Naive thymus-derived CD4-positive, alpha-beta T cell (primary cell): ENCODE results near the gene IVL. TPM values are rescaled to one million over a fixed set of nuclear protein-coding genes. Genes with fewer than 3 reads are reported as not detected.

Experiments
- ATAC-seq: fragments of 150-1000 bp; cut with Tn5 transposase; 2 replicates; pipeline ENCODE4 v1.10.0; 2021; ENCODE audit warnings: mild to moderate bottlenecking, moderate library complexity
- CTCF ChIA-PET: fragments of 350-600 bp; sonication (Branson Sonifier 250); formaldehyde crosslinking; loops from one replicate; lab custom pipeline; 2021; ENCODE audit warnings: antibody characterized with exemption; lab: Charles Lee
- POLR2A ChIA-PET: fragments of 350-600 bp; sonication (Branson Sonifier 250); formaldehyde crosslinking; loops from one replicate; lab custom pipeline; 2021; ENCODE audit warnings: antibody characterized with exemption, inconsistent platforms; lab: Charles Lee
- DNase-seq, 9 donors: peaks; one replicate each; pipeline versions ENCODE4 v3.0.0 to v3.0.0-alpha.2; 2020 to 2022; ENCODE audit warnings: mixed read lengths in 1 of 9
- H3K27ac ChIP-seq: one replicate; pipeline ENCODE4 v1.7.0; 2013; ENCODE audit warnings: mild to moderate bottlenecking, low read depth, low read length, moderate library complexity
- H3K27me3 ChIP-seq, 2 donors: one replicate each; pipeline ENCODE4 v1.7.0; 2013; ENCODE audit warnings: low read length in 2 of 2, mild to moderate bottlenecking in 2 of 2, moderate library complexity in 2 of 2; ENCODE audit not compliant: control insufficient read depth in 2 of 2, insufficient read depth in 2 of 2
- H3K36me3 ChIP-seq, 3 experiments: 1 replicate in 2 of 3; 2 replicates in 1 of 3; pipeline ENCODE4 v1.7.0; 2013; ENCODE audit warnings: low read length in 3 of 3, mild to moderate bottlenecking in 3 of 3, moderate library complexity in 1 of 3; ENCODE audit not compliant: insufficient read depth in 3 of 3, control insufficient read depth in 2 of 3
- H3K4me1 ChIP-seq, 2 donors: one replicate each; pipeline ENCODE4 v1.7.0; 2013; ENCODE audit warnings: low read length in 2 of 2, mild to moderate bottlenecking in 2 of 2, moderate library complexity in 1 of 2; ENCODE audit not compliant: control insufficient read depth in 2 of 2, insufficient read depth in 2 of 2
- H3K4me3 ChIP-seq: 2 replicates; pipeline ENCODE4 v1.7.0; 2013; ENCODE audit warnings: mild to moderate bottlenecking, low read length
- H3K9me3 ChIP-seq, 3 experiments: 1 replicate in 2 of 3; 2 replicates in 1 of 3; pipeline ENCODE4 v1.7.0; 2013; ENCODE audit warnings: low read length in 3 of 3; ENCODE audit not compliant: control insufficient read depth in 2 of 3
- H3K27ac Mint-ChIP-seq, 9 donors: one replicate each; pipeline ENCODE4 v1.8.0; 2020 to 2022; ENCODE audit warnings: mixed read lengths in 9 of 9, mild to moderate bottlenecking in 8 of 9, moderate library complexity in 5 of 9, inconsistent platforms in 2 of 9
- H3K27me3 Mint-ChIP-seq, 5 donors: one replicate each; pipeline ENCODE4 v1.8.0; 2021 to 2022; ENCODE audit warnings: mixed read lengths in 5 of 5, mild to moderate bottlenecking in 1 of 5
- H3K36me3 Mint-ChIP-seq, 5 donors: one replicate each; pipeline ENCODE4 v1.8.0; 2020 to 2022; ENCODE audit warnings: mixed read lengths in 5 of 5, mild to moderate bottlenecking in 3 of 5, inconsistent platforms in 1 of 5
- H3K4me1 Mint-ChIP-seq, 7 donors: one replicate each; pipeline ENCODE4 v1.8.0; 2020 to 2022; ENCODE audit warnings: mixed read lengths in 7 of 7, mild to moderate bottlenecking in 3 of 7, inconsistent platforms in 1 of 7
- H3K4me3 Mint-ChIP-seq, 10 donors: one replicate each; pipeline ENCODE4 v1.8.0; 2020 to 2022; ENCODE audit warnings: mild to moderate bottlenecking in 10 of 10, mixed read lengths in 10 of 10, moderate library complexity in 6 of 10, inconsistent platforms in 2 of 10
- H3K9me3 Mint-ChIP-seq, 11 donors: one replicate each; pipeline ENCODE4 v1.8.0; 2020 to 2022; ENCODE audit warnings: mixed read lengths in 11 of 11, mild to moderate bottlenecking in 4 of 11, inconsistent platforms in 1 of 11, moderate library complexity in 1 of 11
- intact Hi-C, 2 donors: fragments of 100-400 bp; cut with micrococcal nuclease; formaldehyde crosslinking; loops; one replicate each; pipeline ENCODE4 v1.15.1; 2023
- polyA plus RNA-seq, 2 donors: library from polyadenylated mRNA; unstranded; fragments of 300-500 nt; fragmentation: Illumina TruSeq; gene quantifications; one replicate each; pipeline ENCODE4 v1.2.3, GENCODE V29; 2021
- total RNA-seq, 6 experiments: library from RNA in 5 of 6; stranded (reverse) in 5 of 6; gene quantifications; 1 replicate in 5 of 6; 2 replicates in 1 of 6; pipeline ENCODE4 v1.2.3 and lab custom pipeline; 2021 to 2026

IVL gene
- total and polyA plus RNA-seq, 7 experiments from 2014 or later: not detected

DNA sequence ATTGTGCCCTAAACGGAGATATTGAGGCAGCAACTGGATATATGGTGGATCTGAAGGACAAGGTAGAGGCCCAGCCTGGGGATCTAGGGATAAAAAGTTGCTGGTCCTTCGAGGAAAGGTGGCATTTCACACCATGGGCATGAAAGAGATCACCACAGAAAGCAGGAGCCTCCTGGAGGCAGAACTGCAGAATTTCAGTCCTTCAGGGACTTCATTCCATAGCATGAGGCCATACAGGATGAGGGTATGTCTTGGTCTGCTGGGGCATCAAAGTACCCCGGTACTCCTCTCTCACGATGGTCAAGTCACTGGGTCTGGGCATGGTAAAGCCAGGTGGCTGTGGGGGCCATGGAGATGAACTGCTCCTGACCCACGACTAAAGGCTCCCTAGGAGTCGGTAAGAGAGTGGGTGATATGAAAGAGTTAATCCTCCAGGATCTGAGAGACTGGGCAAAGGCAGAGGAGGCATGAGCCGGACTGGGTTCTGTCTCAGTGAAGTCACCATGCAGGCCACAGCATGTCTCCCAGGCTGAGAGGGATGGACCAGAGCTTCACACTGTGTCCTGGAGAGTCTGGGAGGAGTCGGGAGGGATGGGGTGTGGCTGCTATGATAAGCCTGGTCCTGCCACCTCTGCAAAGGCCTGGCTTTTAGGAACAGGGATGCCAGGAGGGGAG is 32.8 kb downstream of the IVL start:
- Histone ChIP-seq H3K27me3 (no peaks in the 10 kb centered on the region), H3K9me3 (no peaks in the 10 kb centered on the region), H3K27ac (no peak overlapping the region), H3K4me1 (no peaks in the 10 kb centered on the region), H3K36me3 (no peaks in the 10 kb centered on the region), H3K4me3 (no peak overlapping the region)
- ChIA-PET POLR2A (no interaction called here), CTCF (no interaction called here)
- Mint-ChIP-seq H3K27me3 (peaks cover 2 to 19% (median 14%) of the 10 kb centered on the region in 5 donors), H3K36me3 (no peaks in the 10 kb centered on the region), H3K4me3 (no peak overlapping the region), H3K9me3 (peaks cover 0 to 5% (median 0%) of the 10 kb centered on the region in 11 donors), H3K4me1 (no peaks in the 10 kb centered on the region), H3K27ac (no peak overlapping the region)
- ATAC-seq (no peak), DNase-seq (no peak)
- intact Hi-C loops: no loop called here

DNA sequence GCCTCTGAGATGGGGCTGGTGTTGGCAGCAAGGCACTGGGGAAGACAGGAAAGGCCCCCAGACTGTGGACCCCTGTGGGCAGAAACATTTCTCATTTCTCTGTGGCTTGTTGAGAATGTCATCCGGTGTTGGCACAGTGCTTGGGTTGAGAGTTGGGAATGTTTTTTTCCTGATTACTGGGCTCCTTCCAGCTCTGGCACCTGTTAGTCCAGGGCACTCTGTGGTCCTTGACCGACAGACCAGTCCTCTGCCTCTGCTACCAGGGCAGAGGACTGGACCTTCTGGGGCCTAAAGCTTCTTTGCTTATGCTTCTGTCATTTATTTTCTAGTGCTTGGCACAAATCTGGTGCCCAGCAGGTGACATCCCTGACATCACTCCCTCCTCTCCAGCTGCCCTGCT is 33.8 kb downstream of the IVL start:
- Histone ChIP-seq H3K4me1 (no peaks in the 10 kb centered on the region), H3K36me3 (no peaks in the 10 kb centered on the region), H3K4me3 (no peak overlapping the region), H3K27ac (no peak overlapping the region), H3K9me3 (no peaks in the 10 kb centered on the region), H3K27me3 (no peaks in the 10 kb centered on the region)
- intact Hi-C loops: no loop called here
- ATAC-seq (no peak), DNase-seq (no peak)
- H3K36me3 Mint-ChIP-seq: no peaks in the 10 kb centered on the region
- peaks cover 2 to 23% (median 12%) of the 10 kb centered on the region in 5 donors for H3K27me3 Mint-ChIP-seq
- H3K4me3 Mint-ChIP-seq: no peak overlapping the region
- H3K27ac Mint-ChIP-seq: no peak overlapping the region
- no peaks in the 10 kb centered on the region for H3K4me1 Mint-ChIP-seq
- H3K9me3 Mint-ChIP-seq: peaks cover 0 to 5% (median 0%) of the 10 kb centered on the region in 11 donors
- POLR2A ChIA-PET: no interaction called here
- CTCF ChIA-PET: no interaction called here

DNA sequence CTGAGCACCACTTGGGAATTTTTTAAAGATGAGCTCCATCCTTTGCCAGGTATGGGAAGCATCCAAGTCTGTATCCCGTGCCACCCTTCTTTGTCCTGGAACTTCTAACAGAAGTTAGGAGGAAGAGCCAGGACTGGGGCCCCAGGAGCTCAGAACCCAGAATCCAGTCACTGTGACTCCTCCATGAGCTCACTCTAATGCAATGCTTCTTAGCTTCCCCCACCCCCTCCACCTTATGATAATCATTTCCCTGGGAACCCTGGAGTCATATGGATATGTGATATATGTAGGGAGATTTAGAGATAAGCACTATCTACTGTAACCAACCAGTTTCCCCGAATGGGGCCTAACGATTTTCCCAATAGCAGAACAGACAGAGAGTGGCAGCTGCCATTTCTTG is 37.9 kb downstream of the IVL start:
- CTCF ChIA-PET: no interaction called here
- no peak overlapping the region for H3K4me3 Mint-ChIP-seq
- Histone ChIP-seq H3K27ac (no peak overlapping the region), H3K4me1 (no peaks in the 10 kb centered on the region), H3K27me3 (no peaks in the 10 kb centered on the region), H3K9me3 (no peaks in the 10 kb centered on the region), H3K4me3 (no peak overlapping the region), H3K36me3 (no peaks in the 10 kb centered on the region)
- peaks cover 0 to 25% (median 12%) of the 10 kb centered on the region in 5 donors for H3K27me3 Mint-ChIP-seq
- no peaks in the 10 kb centered on the region for H3K36me3 Mint-ChIP-seq
- intact Hi-C loops: no loop called here
- H3K9me3 Mint-ChIP-seq: peaks cover 0 to 6% (median 0%) of the 10 kb centered on the region in 11 donors
- H3K27ac Mint-ChIP-seq: no peak overlapping the region
- DNase-seq (no peak), ATAC-seq (no peak)
- H3K4me1 Mint-ChIP-seq: no peaks in the 10 kb centered on the region
- POLR2A ChIA-PET: no interaction called here

DNA sequence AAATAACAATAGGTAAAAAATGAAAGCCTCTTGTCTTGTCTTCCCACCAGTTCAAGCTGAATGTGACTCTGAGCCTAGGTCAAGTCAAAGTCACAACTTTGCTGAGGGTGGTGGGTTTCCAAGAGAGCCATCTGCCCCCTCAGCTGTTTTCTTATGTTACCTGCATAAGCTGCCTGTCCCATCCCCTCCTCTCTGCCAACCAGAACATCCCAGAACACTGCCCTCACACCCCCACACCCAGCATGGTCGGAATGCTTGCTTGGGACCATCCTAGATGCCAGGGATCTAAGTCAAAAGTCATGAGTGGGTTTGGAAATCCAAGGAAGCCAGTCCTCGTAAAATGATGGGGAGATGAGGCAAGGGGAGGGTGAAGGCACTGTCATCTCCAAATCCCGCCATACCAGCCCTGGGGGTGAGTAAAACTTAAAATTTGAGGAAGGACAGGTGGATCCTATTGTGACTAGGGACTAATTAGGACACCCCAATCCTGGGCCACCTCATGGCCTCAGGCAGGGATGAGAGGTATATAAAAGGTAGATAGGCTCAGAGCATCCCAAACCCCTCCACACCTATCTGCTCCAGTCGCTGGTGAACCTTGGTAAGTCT is 38.4 kb downstream of the IVL start, which contains the start of gene SPRR5:
Gene SPRR5 (plus strand): TSS at position 556 of the 606 bp plus-strand sequence. CDS start 1,349 bp downstream, outside the sequence.
- ATAC-seq (no peak), DNase-seq (no peak)
- intact Hi-C loops: no loop called here
- CTCF ChIA-PET: no interaction called here
- Mint-ChIP-seq H3K9me3 (peaks cover 0 to 6% (median 0%) of the 10 kb centered on the region in 11 donors), H3K27me3 (peaks cover 0 to 28% (median 12%) of the 10 kb centered on the region in 5 donors), H3K36me3 (no peaks in the 10 kb centered on the region), H3K4me3 (no peak within 1 kb of the TSS), H3K4me1 (no peaks in the 10 kb centered on the region), H3K27ac (no peak within 1 kb of the TSS)
- no peaks in the 10 kb centered on the region for H3K4me1 ChIP-seq
- no peaks in the 10 kb centered on the region for H3K36me3 ChIP-seq
- no peaks in the 10 kb centered on the region for H3K27me3 ChIP-seq
- H3K4me3 ChIP-seq: no peak within 1 kb of the TSS
- POLR2A ChIA-PET: no interaction called here
- no peaks in the 10 kb centered on the region for H3K9me3 ChIP-seq
- H3K27ac ChIP-seq: no peak within 1 kb of the TSS

DNA sequence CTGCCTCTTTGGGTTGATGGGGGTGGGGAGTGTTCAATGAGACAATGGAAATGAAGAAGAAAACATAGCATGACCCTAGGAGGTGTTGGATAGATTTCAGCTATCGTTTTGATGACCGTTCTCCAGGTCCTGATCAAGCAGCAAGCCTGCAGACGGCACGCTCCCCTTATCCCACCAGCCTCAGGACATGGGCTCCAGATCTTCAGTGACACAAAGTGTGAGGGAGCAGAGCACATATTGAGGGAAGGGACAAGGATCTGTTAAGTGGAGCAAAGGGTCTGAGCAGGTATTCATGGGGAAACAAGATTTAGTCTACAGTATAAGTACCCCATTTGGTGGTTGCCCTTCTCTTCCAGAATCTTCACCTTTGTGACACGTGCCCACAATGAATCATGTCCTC is 43.4 kb downstream of the IVL start:
- peaks cover 0 to 2% (median 0%) of the 10 kb centered on the region in 7 donors for H3K4me1 Mint-ChIP-seq
- ChIA-PET POLR2A (no interaction called here), CTCF (no interaction called here)
- no peak overlapping the region for H3K4me3 ChIP-seq
- no peak overlapping the region for H3K27ac Mint-ChIP-seq
- DNase-seq: no peak
- no peak overlapping the region for H3K4me3 Mint-ChIP-seq
- H3K9me3 ChIP-seq: no peaks in the 10 kb centered on the region
- H3K27me3 ChIP-seq: no peaks in the 10 kb centered on the region
- H3K36me3 ChIP-seq: no peaks in the 10 kb centered on the region
- intact Hi-C loops: no loop called here
- H3K9me3 Mint-ChIP-seq: peaks cover 0 to 4% (median 0%) of the 10 kb centered on the region in 11 donors
- ATAC-seq: no peak
- H3K27ac ChIP-seq: no peak overlapping the region
- H3K4me1 ChIP-seq: no peaks in the 10 kb centered on the region
- H3K36me3 Mint-ChIP-seq: no peaks in the 10 kb centered on the region
- H3K27me3 Mint-ChIP-seq: peaks cover 0 to 32% (median 29%) of the 10 kb centered on the region in 5 donors

DNA sequence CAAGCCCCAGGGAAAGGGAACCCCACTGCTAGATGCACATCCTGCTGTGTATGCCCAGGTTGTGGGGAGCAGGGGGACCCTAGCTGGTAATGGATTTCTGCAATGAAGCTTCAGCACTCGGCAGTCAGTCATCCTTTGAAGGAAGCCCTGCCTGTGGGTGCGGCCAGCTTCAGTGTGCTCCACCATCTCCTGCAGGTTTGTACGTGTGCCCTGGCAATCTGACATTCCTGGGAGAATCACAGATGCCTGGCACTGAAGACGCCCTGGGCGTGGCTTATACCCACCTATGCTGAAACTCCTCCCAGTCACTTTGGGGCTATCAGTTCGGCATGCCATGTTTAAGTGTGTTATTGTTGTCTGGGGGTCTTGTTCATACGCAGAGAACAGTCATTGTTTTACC is 45.4 kb downstream of the IVL start:
- Mint-ChIP-seq H3K9me3 (no peaks in the 10 kb centered on the region), H3K36me3 (no peaks in the 10 kb centered on the region), H3K27ac (no peak overlapping the region), H3K4me3 (no peak overlapping the region), H3K27me3 (peaks cover 0 to 28% (median 24%) of the 10 kb centered on the region in 5 donors), H3K4me1 (peaks cover 0 to 2% (median 0%) of the 10 kb centered on the region in 7 donors)
- ChIA-PET POLR2A (no interaction called here), CTCF (no interaction called here)
- no peak for DNase-seq
- H3K4me1 ChIP-seq: no peaks in the 10 kb centered on the region
- no peak overlapping the region for H3K4me3 ChIP-seq
- intact Hi-C loops: no loop called here
- H3K36me3 ChIP-seq: no peaks in the 10 kb centered on the region
- H3K27me3 ChIP-seq: no peaks in the 10 kb centered on the region
- no peaks in the 10 kb centered on the region for H3K9me3 ChIP-seq
- ATAC-seq: no peak
- no peak overlapping the region for H3K27ac ChIP-seq

DNA sequence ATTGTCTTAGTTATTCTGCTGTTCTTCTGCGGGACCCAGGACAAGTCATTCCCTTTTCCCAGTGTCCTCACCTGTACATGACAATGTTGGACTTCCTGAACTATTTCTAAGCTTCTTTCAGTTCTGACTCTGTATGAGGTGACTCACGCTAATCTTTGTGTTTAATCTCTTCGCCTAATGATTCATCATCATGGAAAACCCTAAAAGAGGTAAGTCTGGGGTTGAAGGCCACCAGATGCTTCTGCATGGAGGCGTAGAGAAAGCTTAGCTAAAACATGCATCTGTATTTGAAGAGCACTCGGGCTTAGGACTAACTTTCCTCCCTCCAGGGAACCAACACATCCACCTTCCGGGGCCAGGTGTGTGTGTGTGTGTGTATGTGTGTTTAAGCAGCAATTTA is 46.1 kb downstream of the IVL start:
- Mint-ChIP-seq H3K36me3 (no peaks in the 10 kb centered on the region), H3K27ac (no peak overlapping the region), H3K4me1 (peaks cover 0 to 2% (median 0%) of the 10 kb centered on the region in 7 donors), H3K4me3 (no peak overlapping the region), H3K9me3 (no peaks in the 10 kb centered on the region), H3K27me3 (peaks cover 0 to 28% (median 24%) of the 10 kb centered on the region in 5 donors)
- Histone ChIP-seq H3K36me3 (no peaks in the 10 kb centered on the region), H3K27ac (no peak overlapping the region), H3K27me3 (no peaks in the 10 kb centered on the region), H3K4me3 (no peak overlapping the region), H3K9me3 (no peaks in the 10 kb centered on the region), H3K4me1 (no peaks in the 10 kb centered on the region)
- DNase-seq (no peak), ATAC-seq (no peak)
- intact Hi-C loops: no loop called here
- ChIA-PET POLR2A (no interaction called here), CTCF (no interaction called here)
